HG02943 (cell line): ENCODE results near the gene NXN.
"Not testable (repeated sequence)": the region's sequence is repeated elsewhere in the genome, so short reads cannot be mapped to it uniquely, and the experiment has no call there.

ENCODE experiments used
- ATAC-seq: cut with Tn5 transposase; IDR thresholded peaks from one replicate; pipeline ENCODE4 v1.9.1; 2021; ENCODE audit warnings: mild to moderate bottlenecking, low read depth, moderate library complexity; ENCODE audit not compliant: unreplicated experiment

NXN gene

DNA sequence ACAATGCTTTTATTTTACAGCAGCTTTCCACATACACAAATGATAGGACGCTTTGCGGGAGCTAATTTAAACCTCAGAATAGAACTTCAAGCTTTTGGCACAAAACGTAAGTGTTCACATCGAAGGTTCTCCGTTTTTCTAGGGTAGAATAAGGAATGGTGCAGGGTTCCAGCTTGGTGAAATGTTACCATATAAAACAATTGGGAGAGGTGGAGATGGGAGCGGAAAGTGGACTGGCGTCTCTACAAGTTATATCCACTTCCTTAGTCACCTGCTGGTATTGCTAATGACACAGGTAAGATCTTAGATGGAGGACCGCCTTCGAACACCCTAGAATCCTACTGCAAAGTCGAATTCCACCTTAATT, 1.7 kb upstream of the NXN start:
- no peak for ATAC-seq

DNA sequence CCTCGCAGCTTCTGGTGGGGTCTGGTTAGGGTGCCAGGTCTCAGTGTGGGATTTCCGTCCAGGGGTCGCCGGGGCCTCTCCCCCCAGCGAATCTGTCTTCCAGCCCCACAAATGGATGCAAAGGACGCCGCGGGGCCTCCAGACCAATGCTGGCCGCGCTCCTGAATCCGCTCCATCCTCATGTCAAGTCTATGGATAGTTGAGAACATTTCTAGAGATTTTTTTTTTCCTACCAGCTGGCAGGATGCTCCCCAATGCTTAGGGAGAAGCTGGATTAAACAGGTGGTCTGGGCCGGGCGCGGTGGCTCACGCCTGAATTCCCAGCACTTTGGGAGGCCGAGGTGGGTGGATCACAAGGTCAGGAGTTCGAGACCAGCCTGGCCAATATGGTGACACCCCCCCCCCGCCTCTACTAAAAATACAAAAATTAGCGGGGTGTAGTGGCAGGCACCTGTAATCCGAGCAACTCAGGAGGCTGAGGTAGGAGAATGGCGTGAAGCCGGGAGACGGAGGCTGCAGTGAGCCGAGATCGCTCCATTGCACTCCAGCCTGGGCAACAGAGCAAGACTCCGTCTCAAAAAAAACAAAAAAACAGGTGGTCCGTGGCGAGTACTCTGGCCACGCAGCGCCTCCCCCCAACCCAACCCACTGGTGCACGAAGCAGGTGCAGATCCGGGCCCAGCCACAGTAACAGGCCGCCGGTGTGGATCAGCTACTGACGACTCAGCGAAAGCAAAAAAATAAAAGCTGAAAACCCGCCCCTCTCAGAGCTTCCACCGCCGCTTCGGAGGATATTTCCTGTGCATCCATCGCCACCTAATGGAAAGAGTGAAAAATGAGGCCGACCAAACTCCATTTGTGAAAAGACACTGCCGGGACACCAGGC, 1.1 kb upstream of the NXN start:
- no peak for ATAC-seq

DNA sequence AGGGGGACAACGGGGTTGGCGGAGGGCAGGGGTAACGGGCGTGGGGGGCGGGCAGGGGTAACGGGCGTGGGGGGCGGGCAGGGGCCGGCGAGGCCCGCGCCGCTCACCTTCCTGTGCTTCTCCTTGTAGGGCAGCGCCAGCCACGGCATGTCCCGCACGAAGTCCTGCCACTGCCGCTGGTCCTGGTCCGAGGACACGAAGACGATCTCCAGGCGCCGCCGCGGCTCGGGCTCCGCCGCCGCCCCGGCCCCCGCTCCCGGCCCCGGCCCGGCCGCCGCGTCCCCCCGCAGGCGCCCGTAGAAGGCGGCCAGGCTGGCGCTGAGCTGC, 401 bp downstream of the NXN start:
- ATAC-seq = no peak

DNA sequence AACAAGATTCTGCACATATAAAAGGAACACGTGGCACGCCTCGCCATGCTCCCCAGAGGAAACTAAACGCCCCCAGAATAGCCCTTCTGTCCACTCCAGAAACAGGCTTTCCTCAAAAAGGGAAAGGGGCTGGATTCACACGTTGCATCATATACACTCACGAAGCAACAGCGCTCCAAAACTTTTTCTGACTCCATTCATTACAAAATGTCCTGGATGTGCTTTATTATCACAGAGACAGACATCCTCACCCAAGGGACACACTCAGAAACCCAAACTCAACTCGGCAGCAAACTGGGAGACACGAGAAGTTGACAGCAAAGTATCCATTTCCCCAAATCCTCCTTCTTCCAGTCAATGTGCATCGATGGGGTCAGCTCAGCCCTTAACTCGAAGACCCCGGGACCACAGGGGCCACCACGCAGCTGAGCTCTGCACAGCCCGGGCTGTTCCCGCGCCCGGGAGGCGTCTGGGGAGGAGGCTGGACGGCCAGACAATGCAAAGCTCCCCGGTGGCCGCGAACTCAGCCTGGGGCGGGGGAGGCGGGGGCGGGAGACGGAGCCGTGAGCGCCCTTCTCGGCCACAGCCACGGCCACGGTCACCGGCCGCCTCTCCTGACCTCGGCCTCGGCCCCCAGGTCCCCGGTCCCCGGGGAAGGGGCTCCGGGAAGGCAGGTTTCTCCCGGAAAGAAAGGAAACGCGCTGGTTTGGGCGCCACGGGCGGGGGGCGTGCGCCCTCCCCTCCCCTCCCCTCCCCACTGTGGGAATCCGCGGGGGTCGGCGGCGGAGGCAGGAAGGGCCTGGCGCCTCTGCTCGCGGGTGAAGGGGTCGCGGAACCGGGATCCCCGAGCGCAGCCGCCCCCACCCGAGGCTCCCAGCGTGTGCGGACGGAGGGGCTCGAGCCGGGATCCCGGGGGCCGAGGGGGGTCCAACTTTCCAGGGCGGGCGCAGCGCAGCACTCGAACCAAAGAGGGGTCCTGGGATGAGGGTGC, 1.2 kb downstream of the NXN start:
- no peak for ATAC-seq

DNA sequence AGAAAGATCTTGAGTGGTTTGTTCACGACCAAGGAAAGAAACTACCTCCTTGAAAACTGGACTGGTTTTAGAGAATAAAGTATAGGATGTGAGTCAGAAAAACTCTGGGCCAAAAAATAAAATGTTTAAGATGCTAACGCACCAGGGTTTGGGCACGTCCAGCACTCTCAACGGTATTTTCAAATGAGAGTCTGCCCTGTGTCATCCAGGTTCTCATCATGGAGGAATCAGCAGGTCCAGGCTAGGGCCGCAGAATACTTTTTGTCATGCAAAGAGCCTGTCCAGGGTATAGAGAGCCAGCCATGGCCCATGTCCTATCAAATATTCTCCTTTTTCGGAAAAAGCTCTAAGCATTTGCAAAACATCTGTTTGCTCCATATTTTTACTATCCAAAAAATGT, 2.4 kb downstream of the NXN start:
- no peak for ATAC-seq

DNA sequence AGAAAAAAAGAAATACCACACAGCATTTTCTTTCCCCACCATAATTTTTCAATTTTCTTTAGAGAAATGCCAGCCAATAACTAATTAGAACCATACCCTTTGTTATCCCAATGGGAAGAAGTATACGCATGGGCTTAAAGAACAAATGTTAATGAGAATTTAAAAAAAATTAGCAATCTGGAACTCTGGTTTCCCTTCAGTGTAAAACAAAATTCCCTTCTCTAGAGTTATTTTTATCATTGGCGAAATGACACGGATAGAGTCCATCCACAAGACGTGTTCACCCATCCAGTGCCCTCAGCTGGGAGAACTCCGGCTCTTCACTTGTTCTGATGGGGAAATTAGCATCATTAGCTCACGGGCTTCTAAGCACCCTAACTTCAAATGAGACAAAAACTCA, 3.3 kb downstream of the NXN start:
- ATAC-seq = no peak

DNA sequence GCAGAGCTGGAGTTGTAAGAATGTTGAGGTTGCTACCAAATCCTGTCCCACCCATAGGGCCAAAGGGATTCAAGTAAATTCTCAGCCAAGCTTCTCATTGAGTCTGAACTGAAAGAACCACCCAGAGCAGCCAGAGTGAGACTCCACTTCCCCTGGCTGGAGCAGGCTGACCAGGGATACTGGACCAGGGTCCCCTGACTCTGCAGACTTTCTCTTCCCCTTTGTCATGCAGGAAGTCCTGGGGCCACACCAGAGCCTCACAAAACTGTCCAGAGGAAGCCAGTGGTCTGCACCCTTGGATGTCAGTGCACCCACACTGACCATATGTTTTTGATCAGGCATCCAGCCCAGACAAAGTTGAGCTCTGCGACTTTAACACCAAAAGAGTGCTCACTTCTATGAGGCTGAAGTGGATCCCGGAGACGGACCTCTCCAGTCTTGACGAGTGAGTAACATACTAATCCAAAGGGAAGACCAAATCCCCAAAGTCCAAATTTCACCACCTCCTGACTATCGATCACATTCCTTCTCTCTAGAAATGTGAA, 4.1 kb downstream of the NXN start:
- ATAC-seq = no peak

DNA sequence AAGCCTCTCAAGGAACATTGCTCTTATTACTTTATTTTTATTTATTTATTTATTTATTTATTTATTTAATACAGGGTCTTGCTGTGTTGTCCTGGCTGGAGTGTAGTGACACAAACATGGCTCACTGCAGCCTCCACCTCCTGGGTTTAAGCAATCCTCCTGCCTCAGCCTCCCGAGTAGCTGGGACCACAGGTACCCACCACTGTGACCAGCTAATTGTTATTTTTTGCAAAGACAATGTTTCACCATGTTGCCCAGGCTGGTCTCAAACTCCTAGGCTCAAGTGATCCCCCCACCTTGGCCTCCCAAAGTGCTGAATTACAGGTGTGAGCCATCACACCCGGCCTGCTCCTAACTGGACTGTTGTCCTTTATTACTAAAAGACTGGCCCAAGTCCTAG, 4.8 kb downstream of the NXN start:
- not testable (repeated sequence) for ATAC-seq

DNA sequence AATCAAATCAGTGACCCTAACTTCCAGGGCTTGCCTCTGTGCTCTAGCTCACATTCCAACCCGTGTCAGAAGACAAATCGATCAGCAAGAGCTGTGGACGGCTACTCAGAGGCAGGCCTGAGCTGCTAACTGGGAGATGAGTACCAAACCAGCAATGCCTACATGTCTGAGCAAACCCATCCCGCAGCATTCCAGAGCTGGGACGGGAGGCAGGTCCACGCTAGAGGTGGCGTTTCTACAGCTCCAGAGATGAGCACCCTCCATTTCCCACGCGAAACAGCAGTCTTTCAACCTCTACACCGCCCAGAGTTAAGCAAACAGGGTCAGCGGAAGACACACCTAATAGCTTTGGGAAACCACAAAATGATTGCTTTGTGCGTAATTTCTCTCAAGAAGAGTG, 6.5 kb downstream of the NXN start:
- ATAC-seq = no peak

DNA sequence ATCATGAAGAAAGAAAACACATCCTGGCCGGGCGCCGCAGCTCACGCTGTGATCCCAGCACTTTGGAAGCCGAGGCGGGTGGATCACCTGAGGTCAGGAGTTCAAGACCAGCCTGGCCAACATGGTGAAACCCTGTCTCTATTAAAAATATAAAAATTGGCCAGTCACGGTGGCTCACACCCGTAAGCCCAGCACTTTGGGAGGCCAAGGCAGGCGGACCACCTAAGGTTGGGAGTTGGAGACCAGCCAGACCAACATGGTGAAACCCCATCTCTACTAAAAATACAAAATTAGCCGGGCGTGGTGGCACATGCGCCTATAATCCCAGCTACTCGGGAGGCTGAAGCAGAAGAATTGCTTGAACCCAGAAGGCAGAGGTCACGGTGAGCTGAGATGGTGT, 7.7 kb downstream of the NXN start:
- ATAC-seq = not testable (repeated sequence)

DNA sequence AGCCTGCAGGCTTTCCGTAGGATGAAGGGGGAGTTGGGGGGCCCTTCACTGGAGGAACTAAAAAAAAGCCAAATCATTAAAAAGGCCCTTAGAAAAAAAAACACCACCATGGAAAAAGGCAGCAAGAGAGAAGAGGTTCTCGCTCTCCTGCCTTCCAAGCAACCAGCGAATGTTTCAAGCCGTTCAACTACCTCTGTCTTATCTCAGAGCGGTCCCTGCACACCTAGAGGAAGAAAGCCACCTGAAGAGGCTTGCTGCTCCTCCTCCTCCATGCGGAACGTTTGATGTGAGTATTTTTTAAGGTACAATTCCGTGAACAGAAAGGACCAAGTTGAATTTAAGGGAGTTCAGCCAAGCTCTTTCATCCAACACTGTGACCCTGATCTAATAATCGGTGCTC, 9.2 kb downstream of the NXN start:
- no peak for ATAC-seq

DNA sequence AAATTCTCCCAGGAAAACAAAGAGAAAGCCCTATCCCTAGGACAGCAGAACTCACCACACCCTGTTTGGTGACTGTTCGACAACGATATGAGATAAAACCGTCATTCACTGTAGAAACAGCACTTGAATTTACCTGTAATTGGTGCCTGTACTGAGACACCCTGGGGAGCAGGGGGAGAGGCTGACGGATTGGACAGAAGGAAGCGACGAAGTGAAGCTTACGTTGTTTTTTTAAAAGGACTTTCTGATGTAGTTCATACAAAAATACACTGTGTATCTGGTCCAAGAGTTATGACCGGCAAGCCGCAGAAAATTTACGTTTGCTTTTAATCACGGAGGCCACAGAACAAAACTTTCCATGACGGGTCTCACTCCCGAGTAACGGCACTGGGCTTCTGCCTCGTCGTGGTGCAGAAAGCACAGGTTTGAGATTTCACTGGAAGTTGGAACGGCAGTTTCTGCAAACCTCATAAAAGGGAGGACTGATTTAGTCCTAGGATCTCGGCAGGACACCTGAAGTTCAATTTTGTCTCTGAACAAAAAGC, 9.7 kb downstream of the NXN start:
- ATAC-seq = no peak

DNA sequence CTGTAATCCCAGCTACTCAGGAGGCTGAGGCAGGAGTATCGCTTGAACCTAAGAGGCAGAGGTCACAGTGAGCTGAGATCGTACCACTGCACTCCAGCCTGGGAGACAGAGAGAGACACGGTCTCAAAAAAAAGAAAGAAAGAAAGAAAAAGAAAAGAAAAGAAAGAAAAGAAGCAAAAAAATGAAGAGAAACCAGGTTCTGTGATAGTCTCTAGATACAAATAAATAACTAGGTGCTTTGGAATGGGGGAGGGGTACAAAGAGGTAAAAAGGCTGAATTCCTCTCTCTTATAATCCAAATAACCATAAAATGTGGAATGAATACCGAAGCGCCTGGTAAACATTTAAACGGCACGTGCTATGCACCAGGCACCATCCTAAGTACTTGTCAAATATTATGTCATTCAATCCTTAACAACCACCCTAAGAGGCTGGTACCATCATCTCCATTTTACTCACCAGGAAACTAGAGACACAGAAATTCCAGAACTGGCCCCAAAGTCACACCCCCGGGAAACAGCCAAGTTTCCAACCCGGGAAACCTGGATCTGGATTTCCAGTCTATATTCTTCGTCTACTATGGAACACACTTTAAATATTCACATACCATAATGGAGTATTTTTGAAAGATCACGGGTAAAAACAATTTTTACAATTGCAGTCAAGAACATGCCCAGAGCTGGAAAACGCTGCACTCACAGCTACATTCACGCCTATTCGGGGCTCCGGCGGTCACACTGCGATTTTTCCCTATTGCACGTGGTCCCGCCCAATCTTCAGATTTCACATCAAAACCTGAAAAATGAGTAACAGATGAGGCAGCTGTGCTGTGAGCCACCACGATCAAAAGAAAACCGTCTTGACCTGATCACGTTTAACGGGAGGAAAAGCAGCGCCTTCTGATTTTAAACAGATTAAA, 10.5 kb downstream of the NXN start:
- no peak for ATAC-seq

DNA sequence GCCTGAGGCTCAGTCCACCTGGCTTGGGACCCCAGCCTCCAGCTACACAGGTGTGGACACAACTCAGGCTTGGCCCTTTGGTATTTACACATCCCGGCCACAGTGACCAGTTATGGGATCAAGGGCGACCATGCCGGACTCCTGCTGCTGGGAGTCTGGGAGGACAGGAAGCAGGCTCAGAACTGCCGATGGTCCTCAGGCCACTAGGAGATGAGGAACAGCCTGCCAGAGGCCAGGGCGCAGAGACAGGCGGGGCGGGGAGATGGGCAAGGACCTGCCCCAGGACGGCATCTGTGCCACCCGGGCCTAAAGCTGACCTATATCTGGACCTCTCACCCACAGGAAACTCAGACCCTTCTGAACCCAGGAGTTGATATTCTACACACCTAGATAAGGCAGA, 12.5 kb downstream of the NXN start:
- no peak for ATAC-seq

DNA sequence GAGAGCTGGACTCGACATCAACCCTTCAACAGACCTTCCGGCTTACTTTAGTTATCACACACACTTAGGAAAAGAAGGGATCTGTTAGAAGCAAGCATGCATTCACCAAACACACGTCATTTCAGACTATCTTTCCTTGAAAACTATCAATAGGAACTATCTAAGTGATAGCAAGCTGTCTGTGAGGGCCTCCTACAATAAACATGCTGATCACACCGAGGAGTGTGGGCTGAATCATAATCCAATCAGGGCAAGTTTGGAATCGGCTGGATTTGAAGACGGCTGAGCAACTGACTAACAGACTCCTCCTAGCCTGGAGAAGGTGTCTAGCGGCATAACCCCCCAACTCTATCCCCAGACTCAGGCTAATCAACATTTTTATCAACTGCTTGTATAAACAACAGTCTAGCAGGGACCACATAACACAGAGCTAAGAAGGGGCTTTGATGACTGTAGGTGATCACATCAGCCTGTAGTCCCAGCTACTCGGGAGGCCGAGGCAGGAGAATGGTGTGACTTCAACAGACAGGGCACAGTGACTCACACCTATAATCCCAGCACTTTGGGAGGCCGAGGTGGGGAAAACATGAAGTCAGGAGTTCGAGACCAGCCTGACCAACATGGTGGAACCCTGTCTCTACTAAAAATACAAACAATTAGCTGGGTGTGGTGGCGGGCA, 14.1 kb downstream of the NXN start:
- ATAC-seq = no peak

DNA sequence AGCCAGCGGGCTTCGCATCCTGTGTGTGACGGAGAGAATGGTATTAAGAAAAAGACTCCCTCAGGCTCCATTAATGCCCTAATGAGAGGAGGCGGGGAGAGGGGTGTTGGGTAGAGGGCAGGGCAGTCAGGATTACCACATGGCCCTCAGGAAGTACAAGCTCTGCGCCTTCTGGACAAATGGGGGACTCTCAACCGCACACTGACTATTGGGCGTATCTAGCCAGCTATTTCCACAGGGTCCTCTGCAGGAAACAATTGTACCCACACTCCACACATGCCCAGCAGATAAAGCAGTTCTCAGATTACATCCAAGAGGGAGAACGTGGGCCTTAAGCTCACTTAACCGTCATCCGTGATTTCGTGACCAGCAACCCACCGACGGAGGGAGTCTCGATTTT, 14.7 kb downstream of the NXN start:
- no peak for ATAC-seq

DNA sequence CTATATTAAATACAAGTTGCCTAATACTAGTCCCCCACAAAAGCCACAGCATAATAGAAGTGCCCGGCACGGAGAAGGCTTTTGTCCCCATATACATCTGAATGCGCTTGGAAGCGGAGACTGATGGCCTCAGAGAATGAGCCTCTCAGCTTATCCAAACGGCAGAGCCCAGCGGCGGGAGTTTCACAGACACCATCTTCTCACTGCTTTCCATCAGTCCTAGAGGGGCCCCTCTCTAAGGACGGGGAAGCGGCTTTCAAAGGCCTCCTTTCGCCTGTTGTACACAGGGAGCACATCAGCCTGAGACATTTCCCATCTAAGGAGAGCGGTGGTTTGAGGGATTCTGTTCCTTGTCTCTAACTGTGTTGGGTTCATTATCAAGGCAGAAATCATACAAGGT, 16.9 kb downstream of the NXN start:
- no peak for ATAC-seq

DNA sequence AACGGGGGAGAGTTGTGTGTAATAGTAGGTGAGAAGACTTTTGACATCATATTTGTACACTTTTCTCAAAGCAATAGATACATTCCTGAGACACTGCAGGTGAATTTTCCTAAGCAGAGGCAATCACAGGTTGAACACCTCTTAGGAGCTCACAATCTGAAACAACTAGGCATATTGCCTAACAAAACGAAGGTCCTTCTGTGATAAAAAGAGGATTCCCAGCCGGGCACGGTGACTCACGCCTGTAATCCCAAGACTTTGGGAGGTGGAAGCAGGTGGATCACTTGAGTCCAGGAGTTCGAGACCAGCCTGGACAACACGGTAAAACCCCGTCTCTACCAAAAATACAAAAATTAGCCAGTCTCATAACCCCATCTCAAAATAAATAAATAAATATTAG, 17.4 kb downstream of the NXN start:
- ATAC-seq = no peak

DNA sequence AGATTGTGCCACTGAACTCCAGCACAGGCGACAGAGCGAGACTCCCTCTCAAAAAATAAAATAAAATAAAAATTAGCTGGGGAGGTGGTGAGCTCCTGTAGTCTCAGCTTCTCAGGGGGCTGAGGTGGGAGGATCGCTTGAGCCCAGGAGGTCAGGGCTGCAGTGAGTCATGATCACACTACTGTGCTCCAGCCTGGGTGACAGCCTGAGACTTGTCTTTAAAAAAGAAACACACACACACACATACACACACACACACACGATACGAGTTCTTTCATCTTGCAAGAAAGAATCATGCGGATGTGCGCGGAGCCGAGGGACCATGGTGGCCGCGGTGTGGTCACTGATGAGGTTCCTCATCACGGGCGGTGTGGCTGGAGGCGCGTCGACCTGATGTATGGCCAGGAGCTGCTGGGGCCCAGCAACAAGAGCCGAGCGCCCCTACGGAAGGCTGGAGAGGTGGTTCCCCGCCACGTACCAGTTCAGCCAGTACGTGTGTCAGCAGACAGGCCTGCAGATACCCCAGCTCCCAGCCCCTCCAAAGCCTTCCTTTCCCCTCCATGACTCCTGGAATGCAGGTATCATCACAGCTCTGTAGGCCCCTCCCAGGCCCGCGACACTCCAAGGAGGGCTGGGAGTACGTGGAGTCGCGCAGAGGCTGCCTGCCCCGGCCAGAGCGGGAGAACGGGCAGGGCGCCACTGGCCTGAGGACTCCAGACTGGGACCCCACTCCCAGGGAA, 20.7 kb downstream of the NXN start:
- no peak for ATAC-seq
